GM18868 (cell line): ENCODE results near the gene DAGLB.
"Not testable (repeated sequence)": the region's sequence is repeated elsewhere in the genome, so short reads cannot be mapped to it uniquely, and the experiment has no call there.

Experiments used
- ATAC-seq: cut with Tn5 transposase; IDR thresholded peaks from one replicate; pipeline ENCODE4 v1.9.1; 2021; ENCODE audit warnings: mild to moderate bottlenecking, moderate library complexity; ENCODE audit not compliant: unreplicated experiment

Gene DAGLB

GRCh38 chr7:6400243-6401105, 47.3 kb downstream of the DAGLB start:
- not testable (repeated sequence) for ATAC-seq

DNA sequence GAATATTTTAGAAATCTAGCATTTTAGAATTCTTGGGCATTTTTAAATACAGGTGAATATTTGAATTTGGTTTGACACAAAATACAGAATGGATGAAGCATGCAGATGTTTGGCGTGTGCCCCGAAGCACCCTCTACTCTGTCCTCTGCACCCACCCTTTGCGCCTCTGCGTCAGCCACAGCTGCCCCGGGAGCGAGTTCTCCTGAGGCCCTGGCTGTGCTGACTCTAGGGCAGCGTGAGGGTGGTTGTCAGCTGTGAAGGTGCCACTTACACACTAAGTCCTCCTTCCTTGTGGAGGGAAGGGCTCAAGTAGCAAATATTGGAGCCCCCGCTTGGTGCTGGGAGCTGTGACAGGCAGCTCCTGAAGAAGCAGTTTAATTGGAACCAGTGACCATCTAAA, 48.4 kb downstream of the DAGLB start:
- ATAC-seq, result no peak

DNA sequence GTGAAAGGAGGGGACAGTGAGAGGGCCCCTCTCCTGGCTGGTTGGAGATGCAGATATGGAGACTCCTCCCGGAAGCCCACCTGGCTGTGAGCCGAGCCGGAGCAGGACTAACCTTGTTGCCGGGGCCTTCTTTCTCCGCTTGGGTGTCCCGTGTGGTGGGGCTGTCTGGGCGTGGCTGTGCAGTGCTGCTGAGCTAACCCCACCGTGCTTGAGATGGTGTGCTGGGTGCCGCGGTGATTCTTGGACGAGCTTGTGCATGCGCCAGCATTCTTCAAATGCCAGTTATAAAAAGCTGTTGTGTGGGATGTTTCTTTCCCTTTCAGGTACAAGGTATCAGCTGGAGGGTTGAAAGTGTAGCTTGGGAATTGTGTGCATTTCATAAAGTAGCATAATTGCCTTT, 48.8 kb downstream of the DAGLB start:
- ATAC-seq, result no peak

DNA sequence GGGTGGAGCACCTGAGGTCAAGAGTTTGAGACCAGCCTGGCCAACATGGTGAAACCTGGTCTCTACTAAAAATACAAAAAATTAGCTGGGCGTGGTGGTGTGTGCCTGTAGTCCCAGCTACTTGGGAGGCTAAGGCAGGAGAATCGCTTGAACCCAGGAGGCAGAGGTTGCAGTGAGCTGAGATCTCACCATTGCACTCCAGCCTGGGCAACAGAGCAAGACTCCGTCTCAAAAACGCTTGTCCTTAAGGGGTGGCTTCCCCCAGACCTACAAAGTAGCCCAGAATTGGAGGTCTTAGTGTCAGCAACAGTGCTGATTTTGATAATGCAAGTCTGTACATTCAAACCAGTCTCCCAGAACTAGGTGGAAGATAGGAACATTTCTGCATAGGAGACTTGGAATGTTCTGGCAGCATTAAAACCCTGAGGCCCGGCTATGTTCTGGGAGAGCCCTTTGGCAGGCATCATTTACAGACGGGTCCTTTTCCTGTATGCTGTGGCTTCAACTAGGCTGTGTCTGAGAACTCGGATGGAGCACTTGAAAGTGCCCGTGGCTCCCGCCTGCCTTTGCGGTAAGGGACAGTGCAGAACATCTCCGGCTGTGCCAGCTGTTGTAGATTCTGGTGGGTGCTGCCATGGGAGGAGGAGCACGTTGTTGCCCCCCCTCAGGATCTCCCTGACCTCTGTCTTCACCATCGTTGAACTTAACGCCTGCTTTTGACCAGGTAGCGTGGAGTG, 49.8 kb downstream of the DAGLB start:
- not testable (repeated sequence) for ATAC-seq

DNA sequence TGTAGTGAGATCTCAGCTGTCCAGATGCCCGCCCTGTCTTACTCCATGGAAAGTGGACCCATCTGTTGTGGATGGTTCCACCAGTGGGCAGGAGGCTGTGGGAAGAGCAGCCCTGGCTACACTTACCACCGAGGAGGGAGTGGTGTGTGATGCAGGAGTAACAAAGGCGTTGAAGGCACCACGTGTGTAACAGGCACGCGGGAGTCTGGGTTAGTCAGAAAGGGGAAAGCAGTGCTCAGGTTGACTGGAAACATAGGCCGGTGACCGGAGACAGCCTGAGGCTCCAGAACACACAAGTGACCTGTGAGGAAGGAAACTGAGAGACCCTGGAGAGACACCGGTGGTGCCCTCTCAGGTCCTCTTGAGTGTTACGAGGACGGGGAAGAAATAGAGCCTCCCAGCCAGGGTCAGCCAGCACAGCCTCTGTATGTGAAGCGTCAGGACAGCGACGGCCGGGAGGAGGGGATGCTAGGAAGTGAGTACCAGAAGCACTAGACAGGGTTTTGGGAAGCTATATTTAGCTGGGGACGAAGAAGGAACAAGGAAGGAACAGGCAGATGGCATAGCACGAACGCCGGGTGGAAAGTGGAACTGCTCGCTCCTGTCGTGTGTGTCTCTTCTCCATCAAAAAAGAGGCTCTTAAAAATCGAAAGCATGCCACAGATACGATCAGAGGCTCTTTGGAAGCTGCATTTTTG, 51.7 kb downstream of the DAGLB start:
- no peak for ATAC-seq

DNA sequence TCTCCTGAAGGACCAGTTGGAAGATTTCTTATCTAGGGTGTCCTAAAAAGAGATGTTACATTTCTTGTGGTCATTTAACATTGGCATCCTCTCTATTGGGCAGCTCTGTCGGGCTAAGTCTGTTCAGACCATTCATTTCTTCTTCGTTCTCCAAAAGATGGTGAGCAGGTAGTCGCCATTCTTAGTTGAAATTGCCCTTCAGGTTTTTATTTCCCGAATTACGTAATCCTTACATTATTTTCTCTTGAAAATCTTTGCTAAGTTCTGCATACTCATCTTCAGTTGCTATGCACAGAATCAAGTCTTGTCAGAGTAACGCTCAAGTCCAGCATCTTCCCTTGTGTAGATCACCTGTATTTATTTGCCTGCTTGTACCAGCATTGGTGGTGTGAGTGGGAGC, 53.6 kb downstream of the DAGLB start:
- ATAC-seq, result no peak

- ATAC-seq, result no peak
These were observed 54.1 kb downstream of the DAGLB start for GRCh38 chr7:6393667-6394056.

GRCh38 chr7:6392712-6393666, 54.8 kb downstream of the DAGLB start:
- peak; percentile 72 for ATAC-seq

DNA sequence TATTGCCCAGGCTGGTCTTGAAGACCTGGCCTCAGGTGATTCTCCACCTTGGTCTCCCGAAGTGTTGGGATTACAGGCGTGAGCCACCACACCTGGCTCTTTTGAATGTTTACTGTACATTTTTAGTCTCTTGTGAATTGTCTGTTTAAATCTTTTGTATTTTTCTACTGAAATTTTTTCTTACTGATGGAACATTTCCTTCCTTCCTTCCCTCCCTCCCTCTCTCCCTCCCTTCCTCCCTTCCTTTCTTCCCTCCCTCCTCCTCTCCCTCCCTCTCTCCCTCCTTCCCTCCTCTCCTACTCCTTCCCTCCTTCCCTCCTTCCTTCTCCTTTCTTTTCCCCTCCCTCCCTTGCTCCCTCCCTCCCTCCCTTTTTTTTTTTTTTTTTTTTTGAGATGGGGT, 58.0 kb downstream of the DAGLB start:
- ATAC-seq, result no peak

GRCh38 chr7:6387734-6388294, 59.9 kb downstream of the DAGLB start:
- no peak for ATAC-seq

DNA sequence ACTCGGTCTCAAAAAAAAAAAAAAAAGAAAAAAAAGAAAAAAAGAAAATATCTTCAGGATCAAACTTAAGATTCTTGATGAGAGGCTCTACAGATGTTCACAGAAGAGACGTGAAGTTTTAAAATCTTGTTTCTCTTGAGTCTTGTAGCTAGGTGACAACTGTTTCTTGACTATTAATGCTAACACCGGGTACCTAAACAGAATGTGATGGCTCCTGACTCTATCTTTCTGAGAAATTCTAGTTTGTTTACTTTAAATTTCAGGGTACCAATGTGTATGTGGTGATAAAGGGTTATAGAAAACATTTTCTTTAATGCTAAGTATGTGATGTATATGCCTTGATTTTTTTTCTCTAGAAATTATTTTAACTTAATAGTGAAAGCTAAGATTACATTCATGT, 61.0 kb downstream of the DAGLB start:
- ATAC-seq, result no peak

GRCh38 chr7:6385909-6386560, 61.7 kb downstream of the DAGLB start:
- ATAC-seq, result no peak

GRCh38 chr7:6385110-6385781, 62.5 kb downstream of the DAGLB start:
- ATAC-seq, result no peak

GRCh38 chr7:6384327-6384726, 63.4 kb downstream of the DAGLB start:
- ATAC-seq, result no peak

GRCh38 chr7:6382817-6383216, 64.9 kb downstream of the DAGLB start:
- ATAC-seq, result no peak

GRCh38 chr7:6381846-6382245, 65.9 kb downstream of the DAGLB start:
- not testable (repeated sequence) for ATAC-seq

DNA sequence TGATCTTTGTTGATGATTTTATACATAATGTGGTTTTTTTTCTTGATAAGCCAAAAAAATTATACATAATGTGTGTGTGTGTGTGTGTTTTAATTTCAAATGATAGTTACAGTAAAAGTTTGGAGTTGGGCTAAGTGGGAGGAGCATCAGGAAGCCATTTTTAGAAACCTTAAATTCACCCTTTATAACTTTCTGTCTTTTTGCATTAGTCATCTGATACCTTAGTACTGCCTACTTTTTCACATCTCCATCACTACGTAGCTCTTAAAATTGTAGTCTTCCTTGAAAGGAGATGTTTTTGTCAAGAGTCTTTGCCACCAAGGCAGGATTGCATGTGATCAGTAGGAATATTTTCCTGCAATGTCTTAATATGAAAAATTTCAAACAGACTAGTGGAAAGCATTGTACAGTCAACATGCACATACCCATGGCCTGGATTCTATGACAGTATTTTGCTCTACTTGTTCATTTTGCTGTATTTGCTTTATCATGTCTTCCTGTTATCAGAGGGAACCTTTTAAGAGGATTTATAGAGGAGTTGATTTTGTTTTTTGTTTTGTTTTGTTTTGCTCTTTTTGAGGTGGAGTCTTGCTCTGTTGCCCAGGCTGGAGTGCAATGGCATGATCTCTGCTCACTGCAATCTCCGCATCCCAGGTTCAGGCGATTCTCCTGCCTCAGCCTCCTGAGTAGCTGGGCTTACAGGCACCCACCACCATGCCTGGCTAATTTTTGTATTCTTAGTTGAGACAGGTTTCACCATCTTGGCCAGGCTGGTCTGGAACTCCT, 67.3 kb downstream of the DAGLB start:
- ATAC-seq, result no peak

- no peak for ATAC-seq
These were observed 67.9 kb downstream of the DAGLB start for GRCh38 chr7:6379886-6380285.
